ENCODE data around the gene ACOT11. TPM values are rescaled to one million over a fixed set of nuclear protein-coding genes. Genes with fewer than 3 reads are reported as not detected.

Gene ACOT11
- total and polyA plus RNA-seq, 9 of the 15 experiments (the other 6 are each of a cell fraction or from before 2014, with no cell fraction given) = 0.04 to 1.2 (median 0.64) TPM; not detected in 2

DNA sequence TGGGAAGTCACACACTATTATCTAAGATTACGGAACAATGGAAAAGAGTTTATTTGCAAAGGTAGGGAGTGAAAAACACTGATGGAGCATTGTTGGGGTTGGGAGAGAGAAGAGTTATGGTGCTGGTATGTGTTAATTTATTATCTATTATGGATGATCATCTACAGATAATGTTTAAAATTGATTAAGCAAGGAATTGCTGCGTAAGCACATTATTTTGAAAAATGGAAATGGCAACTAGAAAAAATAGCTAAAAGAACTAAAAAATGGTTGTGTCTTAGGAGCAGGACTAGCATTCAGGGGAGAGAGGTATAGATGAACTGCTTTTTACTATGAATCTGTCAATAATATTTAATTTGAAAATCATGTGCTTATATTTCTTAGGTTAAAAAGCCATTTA is 16.0 kb upstream of the ACOT11 start:
- Histone ChIP-seq H3K36me3 (ENCODE audit: control insufficient read depth, insufficient read depth, low read length) (no peaks in the 10 kb centered on the region), H3K9ac (ENCODE audit: insufficient read depth in 1 of 2, low read depth in 2 of 2, low read length in 2 of 2) (no peak overlapping the region), H3K4me3 (no peak overlapping the region), H3K9me1 (ENCODE audit: control insufficient read depth, insufficient read depth, low read length) (no peaks in the 10 kb centered on the region), H2AFZ (ENCODE audit: low read depth, low read length) (no peak overlapping the region), H3K79me2 (ENCODE audit: control insufficient read depth, insufficient read depth, low read length) (no peaks in the 10 kb centered on the region), H3K27me3 (ENCODE audit: control insufficient read depth in 2 of 2, insufficient read depth in 2 of 2, low read length in 2 of 2) (peaks cover 4 to 16% of the 10 kb centered on the region in 2 experiments), H3K4me1 (replicated peaks in 1 of 2; ENCODE audit: control insufficient read depth in 2 of 2, insufficient read depth in 2 of 2, low read length in 2 of 2) (no peaks in the 10 kb centered on the region), H3K4me2 (ENCODE audit: insufficient read depth, low read length) (no peak overlapping the region), H3K27ac (ENCODE audit: extremely low read depth, low read depth, low read length) (no peak overlapping the region), H3K9me3 (replicated peaks; ENCODE audit: control insufficient read depth, insufficient read depth, low read depth, low read length) (no peaks in the 10 kb centered on the region), H4K20me1 (replicated peaks; ENCODE audit: control insufficient read depth, insufficient read depth, low read length) (no peaks in the 10 kb centered on the region)
- no TSS peak for BruUV-seq (replicated peaks)
- intact Hi-C loops (cut with micrococcal nuclease) (no loop called here), in situ Hi-C loops (cut with MboI) (no loop called here)
- DNase-seq (ENCODE audit: extremely low read depth in 1 of 4, low spot score in 3 of 4) (no peak), ATAC-seq (no peak), FAIRE-seq (no peak)
- WGBS (ENCODE audit: insufficient coverage, low coverage, missing lambda C conversion rate) = 46% methylated on average over 2 of the region's 2 CpGs
- TF ChIP-seq ZNF140 (CRISPR knock-in tag; IDR thresholded peaks at IDR 0.05) (no peak), MAFG (tag; conservative IDR thresholded peaks at IDR 0.05) (peak; percentile 82), MAFK (IDR thresholded peaks at IDR 0.05; ENCODE audit: low read length) (peak; percentile 86), C11orf30 (IDR thresholded peaks at IDR 0.05; ENCODE audit: low read depth) (peak; percentile 87), MAFF (IDR thresholded peaks at IDR 0.05; ENCODE audit: low read length) (peak; percentile 86), RNF2 (IDR thresholded peaks at IDR 0.05) (no peak), NCOA4 (IDR thresholded peaks at IDR 0.05; ENCODE audit: partially characterized antibody) (no peak), ZNF316 (IDR thresholded peaks at IDR 0.05) (peak; percentile 95), HMG20A (CRISPR knock-in tag; conservative IDR thresholded peaks at IDR 0.05) (no peak), ARHGAP35 (IDR thresholded peaks at IDR 0.05; ENCODE audit: partially characterized antibody) (no peak), ZFP1 (CRISPR knock-in tag; IDR thresholded peaks at IDR 0.05) (no peak)
- TF ChIP-seq, protein P1, sequence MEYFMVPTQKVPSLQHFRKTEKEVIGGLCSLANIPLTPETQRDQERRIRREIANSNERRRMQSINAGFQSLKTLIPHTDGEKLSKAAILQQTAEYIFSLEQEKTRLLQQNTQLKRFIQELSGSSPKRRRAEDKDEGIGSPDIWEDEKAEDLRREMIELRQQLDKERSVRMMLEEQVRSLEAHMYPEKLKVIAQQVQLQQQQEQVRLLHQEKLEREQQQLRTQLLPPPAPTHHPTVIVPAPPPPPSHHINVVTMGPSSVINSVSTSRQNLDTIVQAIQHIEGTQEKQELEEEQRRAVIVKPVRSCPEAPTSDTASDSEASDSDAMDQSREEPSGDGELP (CRISPR knock-in tag; IDR thresholded peaks at IDR 0.05; ENCODE audit: borderline replicate concordance) = no peak
- TF ChIP-seq, protein P2, sequence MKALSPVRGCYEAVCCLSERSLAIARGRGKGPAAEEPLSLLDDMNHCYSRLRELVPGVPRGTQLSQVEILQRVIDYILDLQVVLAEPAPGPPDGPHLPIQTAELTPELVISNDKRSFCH (CRISPR knock-in tag; IDR thresholded peaks at IDR 0.05) = no peak
- TF ChIP-seq, protein P2 (tag; IDR thresholded peaks at IDR 0.05) = no peak
- ChIA-PET POLR2A (interaction anchor here (1.0 kb wide), 1 partner anchor 9 kb away, joined by 3 read pairs; no protein-coding TSS in a partner anchor), CTCF (ENCODE audit: low intra/inter-chr PET ratio) (no interaction called here)
